ENCODE measurements around the gene SCN8A. TPM values are rescaled to one million over a fixed set of nuclear protein-coding genes. Genes with fewer than 3 reads are reported as not detected.

SCN8A gene
- total RNA-seq, 1 donor, result 33.7 TPM

DNA sequence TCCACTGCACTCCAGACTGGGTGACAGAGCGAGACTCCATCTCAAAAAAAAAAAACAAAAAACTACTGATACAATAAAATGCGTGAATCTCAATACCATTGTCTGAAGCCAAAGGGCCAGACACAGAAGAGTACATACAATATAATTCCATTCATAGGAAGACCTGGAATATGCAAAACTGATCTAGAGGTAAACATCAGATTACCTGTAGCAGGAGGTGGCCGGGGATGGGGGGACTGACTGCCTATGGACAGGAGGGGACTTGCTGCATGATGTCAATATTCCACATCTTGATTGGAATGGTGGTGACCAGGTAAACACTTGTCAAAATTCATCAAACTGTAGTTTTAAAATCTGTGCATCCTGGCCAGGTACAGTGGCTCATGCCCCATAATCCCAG, 270.0 kb downstream of the SCN8A start:
- TF ChIP-seq, protein P1, sequence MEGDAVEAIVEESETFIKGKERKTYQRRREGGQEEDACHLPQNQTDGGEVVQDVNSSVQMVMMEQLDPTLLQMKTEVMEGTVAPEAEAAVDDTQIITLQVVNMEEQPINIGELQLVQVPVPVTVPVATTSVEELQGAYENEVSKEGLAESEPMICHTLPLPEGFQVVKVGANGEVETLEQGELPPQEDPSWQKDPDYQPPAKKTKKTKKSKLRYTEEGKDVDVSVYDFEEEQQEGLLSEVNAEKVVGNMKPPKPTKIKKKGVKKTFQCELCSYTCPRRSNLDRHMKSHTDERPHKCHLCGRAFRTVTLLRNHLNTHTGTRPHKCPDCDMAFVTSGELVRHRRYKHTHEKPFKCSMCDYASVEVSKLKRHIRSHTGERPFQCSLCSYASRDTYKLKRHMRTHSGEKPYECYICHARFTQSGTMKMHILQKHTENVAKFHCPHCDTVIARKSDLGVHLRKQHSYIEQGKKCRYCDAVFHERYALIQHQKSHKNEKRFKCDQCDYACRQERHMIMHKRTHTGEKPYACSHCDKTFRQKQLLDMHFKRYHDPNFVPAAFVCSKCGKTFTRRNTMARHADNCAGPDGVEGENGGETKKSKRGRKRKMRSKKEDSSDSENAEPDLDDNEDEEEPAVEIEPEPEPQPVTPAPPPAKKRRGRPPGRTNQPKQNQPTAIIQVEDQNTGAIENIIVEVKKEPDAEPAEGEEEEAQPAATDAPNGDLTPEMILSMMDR (IDR thresholded peaks at IDR 0.05; ENCODE audit: insufficient read depth, low read depth, low read length), result no peak
- no peak overlapping the region for H3K4me3 ChIP-seq (ENCODE audit: low read depth, low read length)
- no peak for DNase-seq (ENCODE audit: low read depth)

Other genes starting within 250 kb of the SCN8A start
- gene CELA1, start 244.6 kb upstream of the SCN8A start, total RNA-seq, result not detected in 2 replicates
- 32.2 and 66.9 TPM in 2 replicates for gene GALNT6, start 199.8 kb upstream of the SCN8A start, total RNA-seq
- gene SLC4A8, start 166.4 kb upstream of the SCN8A start, total RNA-seq, result 6.9 and 9.0 TPM in 2 replicates

Data from fibroblast of villous mesenchyme (primary cell).